Heart right ventricle (tissue), 16 donors: ENCODE data around the gene RBM24. TPM values are rescaled to one million over a fixed set of nuclear protein-coding genes. Genes with fewer than 3 reads are reported as not detected.

Experiments
- ATAC-seq, 8 donors: fragments of 200-7000 bp; cut with Tn5 transposase; one replicate each; pipeline ENCODE4 v1.9.1; 2020; ENCODE audit warnings: mild to moderate bottlenecking in 8 of 8, moderate library complexity in 8 of 8, moderate number of reproducible peaks in 1 of 8
- DNase-seq, 2 donors: peaks; one replicate each; pipeline ENCODE4 v3.0.0-alpha.2; 2020
- H3K27ac ChIP-seq, 10 donors: fragments of 200-600 bp; sonication (generic) in 2 of 10; one replicate each; pipeline versions ENCODE4 v1.5.0 to v1.8.0; 2020 to 2022; ENCODE audit warnings: mild to moderate bottlenecking in 3 of 10
- H3K27me3 ChIP-seq, 7 donors: fragments of 200-600 bp; one replicate each; pipeline ENCODE4 v1.8.0; 2021 to 2022; ENCODE audit warnings: mild to moderate bottlenecking in 2 of 7
- H3K36me3 ChIP-seq, 9 donors: fragments of 200-600 bp; sonication (generic) in 1 of 9; one replicate each; pipeline versions ENCODE4 v1.5.0 to v1.8.0; 2020 to 2022; ENCODE audit warnings: mild to moderate bottlenecking in 2 of 9
- H3K4me1 ChIP-seq, 9 donors: fragments of 200-600 bp; sonication (generic) in 1 of 9; one replicate each; pipeline versions ENCODE4 v1.5.0 to v1.8.0; 2020 to 2022; ENCODE audit warnings: mild to moderate bottlenecking in 4 of 9
- H3K4me3 ChIP-seq, 10 donors: fragments of 200-600 bp; sonication (generic) in 2 of 10; one replicate each; pipeline versions ENCODE4 v1.5.0 to v1.8.0; 2020 to 2022; ENCODE audit warnings: mild to moderate bottlenecking in 7 of 10, moderate library complexity in 2 of 10
- H3K9me3 ChIP-seq, 11 donors: fragments of 200-600 bp in 10 of 11; sonication (generic) in 2 of 11; one replicate each; pipeline versions ENCODE4 v1.5.0 to v1.8.0; 2013 to 2022; ENCODE audit warnings: mild to moderate bottlenecking in 2 of 11, control low read depth in 1 of 11, moderate library complexity in 1 of 11
- WGBS, 2 donors: extraction: QIAGEN DNeasy Blood & Tissue Kit; methylation state at CpG; one replicate each; pipeline ENCODE4 v1.1.7; 2013; ENCODE audit warnings: inconsistent platforms in 1 of 2; 5-methylcytosine and 5-hydroxymethylcytosine counted together
- intact Hi-C, 10 donors: fragments of 100-400 bp; cut with DNase I; formaldehyde crosslinking; loops; one replicate each; pipeline versions ENCODE4 v1.11.1 to v1.14.2; 2022
- polyA plus RNA-seq, 2 donors: library from polyadenylated mRNA; stranded (reverse); fragments of 200-250 nt; gene quantifications; one replicate each; pipeline ENCODE4 v1.2.3, GENCODE V29; 2013
- total RNA-seq, 10 donors: library from RNA; stranded (reverse); fragmentation: NEBNext Ultra II Directional in 3 of 10; extraction: Animal tissue kit (Norgen Biotek cat#: 25700) in 3 of 10; gene quantifications; one replicate each; pipeline versions ENCODE4 v1.2.1 to v1.2.4, GENCODE V29; 2021 to 2023
- TF ChIP-seq, protein P1 (sequence below), 9 donors: fragments of 200-600 bp; sonication (generic) in 2 of 9; IDR thresholded peaks; one replicate each; pipeline versions ENCODE4 v1.5.0 to v1.8.0; 2021 to 2022; ENCODE audit warnings: antibody characterized with exemption in 9 of 9, mild to moderate bottlenecking in 5 of 9, moderate library complexity in 1 of 9
- donor health status: Arrhythmogenic right ventricular cardiomyopathy.
- donor health status: ischemic (EF 13 %, LVEDD 7.1; RV severe dilation, severe dysfunction).
- donor health status: healthy with polysubstance abuse.
- donor health status: DM: no; HTN: yes; CAD: no.
- donor health status: DM: no; HTN: no; CAD: no.
- donor health status: ischemic (EF 25% LVEDD 6.9; RV normal size, moderate dysfunction).
- donor health status: ischemic (EF 25% LVEDD 5.7; RV mildly dilated, moderate dysfunction).
- donor health status: healthy.
- donor health status: DM: yes; HTN: yes; CAD: no.
- donor health status: Ischemic cardiomyopathy.
- donor health status: ischemic (EF 35%, LVEDD 5.7; RV mildly dilated, moderate dysfunction).
- donor health status: nonischemic (EF 11% LVEDD 7.7; RV severe dilation, severe dysfunction).
- donor health status: DM: yes; HTN: yes; CAD: no.
- donor health status: PGD.
- donor health status: ischemic (EF 29% LVEDD 5.4; RV normal size, mild dysfunction).
- donor health status: nonischemic (EF 23%, LVEDD 6.1; RV moderate dilation, normal function).

Gene RBM24
- total and polyA plus RNA-seq, 12 donors = 62.4 to 317 (median 194) TPM

DNA sequence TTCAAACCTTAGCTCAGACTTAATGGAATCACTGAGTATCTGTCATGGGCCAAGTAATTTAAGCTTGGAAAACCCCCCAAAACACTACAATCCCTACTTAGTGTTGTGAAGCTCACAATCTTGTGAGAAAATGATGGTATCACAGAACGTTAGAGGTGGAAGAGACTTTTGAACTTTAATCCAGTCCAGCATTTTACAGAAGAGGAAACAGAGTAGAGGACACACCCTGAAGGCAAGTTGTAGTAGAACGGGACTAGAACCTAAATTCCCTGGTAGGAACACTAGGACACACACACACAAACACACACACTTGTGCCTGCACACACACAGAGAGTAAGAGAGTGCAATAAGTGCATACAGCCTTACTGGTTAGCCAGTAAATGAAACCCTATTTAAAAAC, 62.1 kb downstream of the RBM24 start:
- DNase-seq = no peak
- TF ChIP-seq, protein P1, sequence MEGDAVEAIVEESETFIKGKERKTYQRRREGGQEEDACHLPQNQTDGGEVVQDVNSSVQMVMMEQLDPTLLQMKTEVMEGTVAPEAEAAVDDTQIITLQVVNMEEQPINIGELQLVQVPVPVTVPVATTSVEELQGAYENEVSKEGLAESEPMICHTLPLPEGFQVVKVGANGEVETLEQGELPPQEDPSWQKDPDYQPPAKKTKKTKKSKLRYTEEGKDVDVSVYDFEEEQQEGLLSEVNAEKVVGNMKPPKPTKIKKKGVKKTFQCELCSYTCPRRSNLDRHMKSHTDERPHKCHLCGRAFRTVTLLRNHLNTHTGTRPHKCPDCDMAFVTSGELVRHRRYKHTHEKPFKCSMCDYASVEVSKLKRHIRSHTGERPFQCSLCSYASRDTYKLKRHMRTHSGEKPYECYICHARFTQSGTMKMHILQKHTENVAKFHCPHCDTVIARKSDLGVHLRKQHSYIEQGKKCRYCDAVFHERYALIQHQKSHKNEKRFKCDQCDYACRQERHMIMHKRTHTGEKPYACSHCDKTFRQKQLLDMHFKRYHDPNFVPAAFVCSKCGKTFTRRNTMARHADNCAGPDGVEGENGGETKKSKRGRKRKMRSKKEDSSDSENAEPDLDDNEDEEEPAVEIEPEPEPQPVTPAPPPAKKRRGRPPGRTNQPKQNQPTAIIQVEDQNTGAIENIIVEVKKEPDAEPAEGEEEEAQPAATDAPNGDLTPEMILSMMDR (IDR thresholded peaks at IDR 0.05) = no peak
- ATAC-seq = no peak
- intact Hi-C loops = no loop called here
- H3K9me3 ChIP-seq = no peaks in the 10 kb centered on the region
- no peaks in the 10 kb centered on the region for H3K36me3 ChIP-seq
- no peak overlapping the region for H3K4me3 ChIP-seq
- no peak overlapping the region for H3K27ac ChIP-seq
- no peaks in the 10 kb centered on the region for H3K27me3 ChIP-seq
- H3K4me1 ChIP-seq = no peaks in the 10 kb centered on the region
- WGBS, 2 donors = 72 to 76% methylated on average over 2 of the region's 2 CpGs

Other genes starting within 250 kb of the RBM24 start
- not detected for gene STMND1, start 179.3 kb upstream of the RBM24 start, total RNA-seq
- gene STMND1, start 179.3 kb upstream of the RBM24 start, polyA plus RNA-seq = not detected
- gene CAP2, start 112.2 kb downstream of the RBM24 start, total RNA-seq = 100 to 1,000 TPM; 116 to 211 (median 172) TPM
- gene CAP2, start 112.2 kb downstream of the RBM24 start, polyA plus RNA-seq = 10 to 100 TPM; 42.0 to 57.4 TPM